ENCODE data around the gene OXTR.

DNA sequence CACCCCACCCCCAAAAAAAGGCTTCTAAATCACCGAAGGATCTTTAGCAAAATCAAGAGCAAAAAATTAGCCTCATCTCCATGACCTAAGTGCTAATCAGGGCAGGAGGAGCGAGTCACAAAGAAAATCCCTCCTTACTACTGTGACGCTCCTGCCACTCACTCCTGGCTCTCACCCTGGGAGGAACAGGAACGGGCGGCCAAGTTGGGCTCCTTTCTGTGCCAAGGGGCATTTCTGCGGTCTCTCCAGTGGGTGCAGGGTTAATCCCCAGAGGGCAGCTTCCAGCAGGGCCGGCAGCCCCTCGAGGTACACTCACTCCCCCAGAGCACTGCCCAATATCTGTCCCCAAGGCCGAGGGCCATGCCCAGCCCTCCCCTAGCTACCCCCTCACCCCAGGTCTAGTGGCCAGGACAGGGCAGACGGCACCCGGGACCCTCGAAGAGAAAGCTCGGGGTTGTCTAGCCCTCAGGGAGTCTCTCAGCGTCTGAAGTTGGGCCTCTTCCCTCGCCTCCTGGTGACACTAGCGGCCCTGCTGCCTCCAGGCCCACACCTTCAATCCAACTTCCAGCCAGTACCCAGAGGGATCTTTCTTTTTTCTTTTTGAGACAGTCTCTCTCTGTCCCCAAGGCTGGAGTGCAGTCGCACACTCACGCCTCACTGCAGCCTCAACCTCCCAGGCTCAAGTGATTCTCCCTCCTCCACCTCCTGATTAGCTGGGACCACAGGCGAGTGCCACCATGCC lies 35.1 kb downstream of the OXTR start:
- TF ChIP-seq EZH2 (IDR thresholded peaks at IDR 0.05; ENCODE audit: insufficient read depth, poor library complexity, severe bottlenecking) (no peak), EZH2phosphoT487 (IDR thresholded peaks at IDR 0.05; ENCODE audit: insufficient read depth, low read depth) (no peak)
